Measurements from ENCODE around the gene KCTD11. TPM values are rescaled to one million over a fixed set of nuclear protein-coding genes. Genes with fewer than 3 reads are reported as not detected.
A peak's percentile ranks its signal among the peaks of the same experiment; 100 is the strongest.

Gene KCTD11
- total and polyA plus RNA-seq, 2 of the 13 experiments (the other 11 are each of a cell fraction or from before 2014, with no cell fraction given), result 1.6 to 2.6 TPM

GRCh38 chr17:7403977-7404736, 52.2 kb downstream of the KCTD11 start, which contains the start of gene TMEM256 (continued):
- peak; percentile 65; the same call in 1 of the 2 replicates for TF ChIP-seq ZSCAN12 (CRISPR knock-in tag; IDR thresholded peaks at IDR 0.05)
- TF ChIP-seq MLX (CRISPR knock-in tag; IDR thresholded peaks at IDR 0.05), result no peak
- no peak for TF ChIP-seq ATF4 (CRISPR knock-in tag; IDR thresholded peaks at IDR 0.05)
- TF ChIP-seq AHR (CRISPR knock-in tag; IDR thresholded peaks at IDR 0.05), result no peak
- peak; percentile 70 for TF ChIP-seq CREB1 (IDR thresholded peaks at IDR 0.05)
- peak; percentile 80 for TF ChIP-seq CREB1 (CRISPR knock-in tag; IDR thresholded peaks at IDR 0.05)
- TF ChIP-seq KLF15 (CRISPR knock-in tag; IDR thresholded peaks at IDR 0.05; ENCODE audit: borderline replicate concordance), result 0 out of 2 replicates have a peak, but pooled peaks have one; percentile 35
- peak; percentile 47; the same call in 1 of the 2 replicates for TF ChIP-seq ZNF605 (CRISPR knock-in tag; IDR thresholded peaks at IDR 0.05)
- peak; percentile 9 for TF ChIP-seq ERF (CRISPR knock-in tag; IDR thresholded peaks at IDR 0.05)
- no peak for TF ChIP-seq THYN1 (CRISPR knock-in tag; IDR thresholded peaks at IDR 0.05; ENCODE audit: borderline replicate concordance, low read depth)
- 0 out of 2 replicates have a peak, but pooled peaks have one; percentile 37 for TF ChIP-seq KMT2B (CRISPR knock-in tag; IDR thresholded peaks at IDR 0.05)
- TF ChIP-seq ZMAT5 (CRISPR knock-in tag; IDR thresholded peaks at IDR 0.05; ENCODE audit: borderline replicate concordance, low read depth), result no peak
- TF ChIP-seq IRX3 (CRISPR knock-in tag; IDR thresholded peaks at IDR 0.05; ENCODE audit: borderline replicate concordance, low read depth), result peak; percentile 65; the same call in 1 of the 2 replicates
- TF ChIP-seq KAT7 (CRISPR knock-in tag; IDR thresholded peaks at IDR 0.05; ENCODE audit: borderline replicate concordance), result no peak
- TF ChIP-seq ZNF772 (CRISPR knock-in tag; IDR thresholded peaks at IDR 0.05), result peak; percentile 58; the same call in 1 of the 2 replicates
- TF ChIP-seq GMEB1 (CRISPR knock-in tag; IDR thresholded peaks at IDR 0.05; ENCODE audit: borderline replicate concordance), result peak; percentile 58; the same call in 1 of the 2 replicates
- TF ChIP-seq MIXL1 (CRISPR knock-in tag; IDR thresholded peaks at IDR 0.05), result no peak; the same call in 1 of the 2 replicates
- TF ChIP-seq ZNF850 (CRISPR knock-in tag; conservative IDR thresholded peaks at IDR 0.05), result no peak
- no peak for TF ChIP-seq ZNF292 (CRISPR knock-in tag; IDR thresholded peaks at IDR 0.05; ENCODE audit: borderline replicate concordance, low read depth)
- peak; percentile 79 for TF ChIP-seq HNRNPLL (IDR thresholded peaks at IDR 0.05; ENCODE audit: low read depth, low read length, poor library complexity, severe bottlenecking)
- TF ChIP-seq HMGA1 (CRISPR knock-in tag; conservative IDR thresholded peaks at IDR 0.05), result no peak
- TF ChIP-seq NR0B2 (CRISPR knock-in tag; IDR thresholded peaks at IDR 0.05), result 0 out of 2 replicates have a peak, but pooled peaks have one; percentile 24
- TF ChIP-seq NFYB (CRISPR knock-in tag; IDR thresholded peaks at IDR 0.05), result peak; percentile 86
- TF ChIP-seq ZNF607 (CRISPR knock-in tag; IDR thresholded peaks at IDR 0.05; ENCODE audit: borderline replicate concordance), result peak; percentile 81; the same call in 1 of the 2 replicates
- no peak for TF ChIP-seq ZNF160 (CRISPR knock-in tag; IDR thresholded peaks at IDR 0.05)
- TF ChIP-seq ARID2 (CRISPR knock-in tag; IDR thresholded peaks at IDR 0.05; ENCODE audit: borderline replicate concordance), result 0 out of 2 replicates have a peak, but pooled peaks have one; percentile 61
